Measurements from ENCODE around the gene SECISBP2. TPM values are rescaled to one million over a fixed set of nuclear protein-coding genes. Genes with fewer than 3 reads are reported as not detected.
"Not testable (repeated sequence)": the region's sequence is repeated elsewhere in the genome, so short reads cannot be mapped to it uniquely, and the experiment has no call there.

Gene SECISBP2
- total RNA-seq, 1 donor from 2014 or later = 56.7 TPM

- DNase-seq (ENCODE audit: low read depth, low spot score) = no peak
- Mint-ChIP-seq H3K9me3 (no peaks in the 10 kb centered on the region), H3K27me3 (ENCODE audit: low read depth) (no peaks in the 10 kb centered on the region), H3K4me3 (no peak overlapping the region), H3K4me1 (no peaks in the 10 kb centered on the region), H3K36me3 (ENCODE audit: low read depth) (peaks cover 21% of the 10 kb centered on the region), H3K27ac (ENCODE audit: unreplicated experiment) (no peak overlapping the region)
- TF ChIP-seq CTCF (conservative IDR thresholded peaks at IDR 0.05) = no peak
Observed at GRCh38 chr9:89329917-89330316, 11.6 kb downstream of the SECISBP2 start.

- Mint-ChIP-seq H3K9me3 (no peaks in the 10 kb centered on the region), H3K27ac (ENCODE audit: unreplicated experiment) (no peak overlapping the region), H3K36me3 (ENCODE audit: low read depth) (peaks cover 21% of the 10 kb centered on the region)
Observed at GRCh38 chr9:89330513-89330912, 12.2 kb downstream of the SECISBP2 start.

GRCh38 chr9:89339807-89340206, 21.5 kb downstream of the SECISBP2 start:
- no peaks in the 10 kb centered on the region for H3K9me3 Mint-ChIP-seq
- H3K36me3 Mint-ChIP-seq (ENCODE audit: low read depth) = peaks cover 43% of the 10 kb centered on the region
- no peak for DNase-seq (ENCODE audit: low read depth, low spot score)
- TF ChIP-seq CTCF (conservative IDR thresholded peaks at IDR 0.05) = no peak
- no peak overlapping the region for H3K27ac Mint-ChIP-seq (ENCODE audit: unreplicated experiment)
- no peak overlapping the region for H3K4me3 Mint-ChIP-seq
- H3K27me3 Mint-ChIP-seq (ENCODE audit: low read depth) = no peaks in the 10 kb centered on the region
- no peaks in the 10 kb centered on the region for H3K4me1 Mint-ChIP-seq

More at GRCh38 chr9:89330513-89330912, 12.2 kb downstream of the SECISBP2 start:
- Mint-ChIP-seq H3K4me3 (no peak overlapping the region), H3K4me1 (no peaks in the 10 kb centered on the region), H3K27me3 (ENCODE audit: low read depth) (no peaks in the 10 kb centered on the region)
- no peak for DNase-seq (ENCODE audit: low read depth, low spot score)
- no peak for TF ChIP-seq CTCF (conservative IDR thresholded peaks at IDR 0.05)

GRCh38 chr9:89340332-89340731, 22.0 kb downstream of the SECISBP2 start:
- no peak overlapping the region for H3K27ac Mint-ChIP-seq (ENCODE audit: unreplicated experiment)
- no peaks in the 10 kb centered on the region for H3K9me3 Mint-ChIP-seq
- DNase-seq (ENCODE audit: low read depth, low spot score) = no peak
- peaks cover 47% of the 10 kb centered on the region for H3K36me3 Mint-ChIP-seq (ENCODE audit: low read depth)
- H3K4me1 Mint-ChIP-seq = no peaks in the 10 kb centered on the region
- TF ChIP-seq CTCF (conservative IDR thresholded peaks at IDR 0.05) = no peak
- H3K4me3 Mint-ChIP-seq = no peak overlapping the region
- no peaks in the 10 kb centered on the region for H3K27me3 Mint-ChIP-seq (ENCODE audit: low read depth)

- TF ChIP-seq CTCF (conservative IDR thresholded peaks at IDR 0.05) = no peak
- Mint-ChIP-seq H3K9me3 (no peaks in the 10 kb centered on the region), H3K27ac (ENCODE audit: unreplicated experiment) (no peak overlapping the region), H3K36me3 (ENCODE audit: low read depth) (peaks cover 56% of the 10 kb centered on the region), H3K4me1 (no peaks in the 10 kb centered on the region), H3K4me3 (no peak overlapping the region), H3K27me3 (ENCODE audit: low read depth) (no peaks in the 10 kb centered on the region)
- DNase-seq (ENCODE audit: low read depth, low spot score) = no peak
Observed at GRCh38 chr9:89342213-89342612, 23.9 kb downstream of the SECISBP2 start.

GRCh38 chr9:89342948-89343347, 24.6 kb downstream of the SECISBP2 start:
- H3K9me3 Mint-ChIP-seq = no peaks in the 10 kb centered on the region
- H3K36me3 Mint-ChIP-seq (ENCODE audit: low read depth) = peaks cover 54% of the 10 kb centered on the region
- no peaks in the 10 kb centered on the region for H3K27me3 Mint-ChIP-seq (ENCODE audit: low read depth)
- no peak overlapping the region for H3K4me3 Mint-ChIP-seq
- H3K27ac Mint-ChIP-seq (ENCODE audit: unreplicated experiment) = no peak overlapping the region
- DNase-seq (ENCODE audit: low read depth, low spot score) = no peak
- no peaks in the 10 kb centered on the region for H3K4me1 Mint-ChIP-seq
- no peak for TF ChIP-seq CTCF (conservative IDR thresholded peaks at IDR 0.05)

- H3K9me3 Mint-ChIP-seq; H3K4me1 Mint-ChIP-seq; H3K4me3 Mint-ChIP-seq; H3K27me3 Mint-ChIP-seq (ENCODE audit: low read depth); H3K27ac Mint-ChIP-seq (ENCODE audit: unreplicated experiment); DNase-seq (ENCODE audit: low read depth, low spot score): not testable (repeated sequence)
- H3K36me3 Mint-ChIP-seq (ENCODE audit: low read depth) = peaks cover 56% of the 10 kb centered on the region
Observed at GRCh38 chr9:89343812-89344211, 25.5 kb downstream of the SECISBP2 start.
